HG03442 (cell line): ENCODE results near the gene LTB.

Source experiments
- ATAC-seq: cut with Tn5 transposase; IDR thresholded peaks from one replicate; pipeline ENCODE4 v1.9.1; 2021; ENCODE audit warnings: mild to moderate bottlenecking, moderate library complexity; ENCODE audit not compliant: unreplicated experiment

The LTB gene

GRCh38 chr6:31576897-31577578 lies 5.2 kb downstream of the LTB start:
- ATAC-seq, result no peak

- ATAC-seq, result no peak
Measured at GRCh38 chr6:31575952-31576685, 6.1 kb downstream of the LTB start.

- ATAC-seq, result no peak
Measured at GRCh38 chr6:31575335-31575901, 6.8 kb downstream of the LTB start, which contains the start of gene TNF. Gene TNF, plus strand, starts transcription at chr6:31575565. Its CDS starts 177 bp downstream, at chr6:31575742.

- ATAC-seq, result no peak
Measured at GRCh38 chr6:31574106-31575061, 7.8 kb downstream of the LTB start.

- ATAC-seq, result no peak
Measured at GRCh38 chr6:31573239-31574105, 8.8 kb downstream of the LTB start.

- ATAC-seq, result no peak
Measured at GRCh38 chr6:31572041-31572911, 9.9 kb downstream of the LTB start, which contains the start of gene LTA. Gene LTA, plus strand, starts transcription at chr6:31572289. Its CDS starts 454 bp downstream, at chr6:31572743.

GRCh38 chr6:31569861-31570536 lies 12.2 kb downstream of the LTB start:
- no peak for ATAC-seq

GRCh38 chr6:31568537-31568961 lies 13.7 kb downstream of the LTB start:
- ATAC-seq, result peak; percentile 70

GRCh38 chr6:31567531-31568370 lies 14.5 kb downstream of the LTB start:
- no peak for ATAC-seq

GRCh38 chr6:31560697-31561058 lies 21.5 kb downstream of the LTB start:
- ATAC-seq, result no peak

GRCh38 chr6:31559958-31560696 lies 22.1 kb downstream of the LTB start:
- peak; percentile 50 for ATAC-seq

GRCh38 chr6:31559606-31559957 lies 22.6 kb downstream of the LTB start:
- no peak for ATAC-seq

- no peak for ATAC-seq
Measured at GRCh38 chr6:31558631-31559500, 23.4 kb downstream of the LTB start.

GRCh38 chr6:31558318-31558625 lies 24.0 kb downstream of the LTB start:
- ATAC-seq, result no peak

- ATAC-seq, result no peak
Measured at GRCh38 chr6:31557443-31558317, 24.5 kb downstream of the LTB start.
